Upper lobe of right lung (tissue), 1 donor: ENCODE results near the gene PRCD. TPM values are rescaled to one million over a fixed set of nuclear protein-coding genes. Genes with fewer than 3 reads are reported as not detected.
A peak's percentile ranks its signal among the peaks of the same experiment; 100 is the strongest.

ENCODE experiments used
- ATAC-seq: fragments of 200-7000 bp; cut with Tn5 transposase; one replicate; pipeline ENCODE4 v1.9.1; 2020; ENCODE audit warnings: mild to moderate bottlenecking, moderate library complexity
- DNase-seq: peaks from one replicate; pipeline ENCODE4 v3.0.0-alpha.2; 2020
- H3K27ac ChIP-seq: fragments of 200-600 bp; one replicate; pipeline ENCODE4 v1.8.0; 2022
- H3K27me3 ChIP-seq: fragments of 200-600 bp; one replicate; pipeline ENCODE4 v1.8.0; 2022; ENCODE audit warnings: mild to moderate bottlenecking
- H3K36me3 ChIP-seq: fragments of 200-600 bp; one replicate; pipeline ENCODE4 v1.8.0; 2022
- H3K4me1 ChIP-seq: fragments of 200-600 bp; one replicate; pipeline ENCODE4 v1.8.0; 2022
- H3K4me3 ChIP-seq: fragments of 200-600 bp; one replicate; pipeline ENCODE4 v1.8.0; 2022; ENCODE audit warnings: mild to moderate bottlenecking
- H3K9me3 ChIP-seq: fragments of 200-600 bp; one replicate; pipeline ENCODE4 v1.8.0; 2022
- CTCF ChIP-seq: fragments of 200-600 bp; IDR thresholded peaks from one replicate; pipeline ENCODE4 v1.8.0; 2022; ENCODE audit warnings: antibody characterized with exemption
- intact Hi-C: fragments of 100-400 bp; cut with DNase I; formaldehyde crosslinking; loops from one replicate; pipeline ENCODE4 v1.11.0; 2022
- total RNA-seq: library from RNA; stranded (reverse); fragmentation: NEBNext Ultra II Directional; extraction: Animal tissue kit (Norgen Biotek cat#: 25700); gene quantifications from one replicate; pipeline ENCODE4 v1.2.1, GENCODE V29; 2021
- donor health status: DM: no; HTN: yes; CAD: no; lungs with severe emphysema.

Gene PRCD
- total RNA-seq, 1 donor from 2014 or later = 7.7 TPM

DNA sequence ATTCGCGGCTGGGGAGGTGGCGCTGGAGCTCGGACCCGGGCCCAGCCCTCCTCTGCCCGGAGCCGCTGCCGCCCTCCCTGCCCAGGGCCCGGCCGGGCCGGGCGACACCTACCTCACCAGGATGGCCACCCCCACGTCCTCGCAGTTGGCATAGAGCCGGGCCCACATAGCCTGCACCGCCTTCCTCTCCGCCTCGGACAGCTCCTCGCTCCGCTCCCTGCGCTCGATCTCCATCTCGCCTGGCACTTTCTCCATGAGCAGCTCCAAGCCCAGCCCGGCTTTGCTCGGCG lies 2.6 kb upstream of the PRCD start:
- H3K36me3 ChIP-seq = no peaks in the 10 kb centered on the region
- H3K27ac ChIP-seq = peak overlapping the region; percentile 51
- DNase-seq (peak; percentile 77), ATAC-seq (peak; percentile 28)
- intact Hi-C loops = no loop called here
- H3K4me1 ChIP-seq = peaks cover 31% of the 10 kb centered on the region
- no peaks in the 10 kb centered on the region for H3K9me3 ChIP-seq
- H3K27me3 ChIP-seq = peaks cover 4% of the 10 kb centered on the region
- peak overlapping the region; percentile 53 for H3K4me3 ChIP-seq
- TF ChIP-seq CTCF = no peak

DNA sequence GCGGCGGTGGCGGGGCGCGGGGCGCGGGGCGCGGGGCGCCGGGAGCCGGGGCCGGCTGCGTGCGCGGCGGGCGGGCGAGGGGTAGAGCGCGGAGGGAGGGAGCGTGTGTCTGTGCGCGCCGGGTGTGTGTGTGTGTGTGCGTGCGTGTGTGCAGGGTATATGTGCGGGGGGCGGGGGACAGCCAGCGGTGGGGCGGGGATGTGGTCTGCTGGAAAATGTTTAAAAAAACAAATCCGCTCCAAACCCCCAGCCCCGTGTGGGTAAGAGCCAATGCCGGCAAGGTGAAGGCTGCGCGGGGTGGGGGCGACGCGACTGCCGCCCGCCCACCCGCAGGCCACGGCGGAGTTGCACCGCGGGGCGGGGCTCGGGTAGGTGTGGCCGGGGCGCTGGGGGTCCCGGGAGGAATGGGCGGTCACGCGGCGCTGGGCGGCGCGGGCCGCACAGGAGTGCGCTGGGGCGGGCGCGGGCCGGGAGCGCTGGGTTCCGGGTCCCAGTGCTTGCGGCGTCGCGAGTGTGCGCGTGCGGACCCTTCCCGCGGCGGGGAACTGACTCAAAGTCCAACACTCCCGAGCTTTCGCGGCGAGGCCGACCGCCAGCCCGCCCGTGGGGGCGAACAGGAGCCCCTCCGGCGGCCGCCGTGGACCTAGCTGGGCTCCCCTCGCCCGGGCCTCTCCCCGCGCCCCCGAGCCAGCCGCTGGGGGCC lies 2.1 kb upstream of the PRCD start, which contains the start of gene CYGB:
Gene CYGB (minus strand): TSS at position 132 of the 703 bp plus-strand sequence. CDS start 167 bp downstream, outside the sequence.
- no peak for TF ChIP-seq CTCF
- Histone ChIP-seq H3K4me3 (peak within 1 kb of the TSS; percentile 53), H3K36me3 (no peaks in the 10 kb centered on the region), H3K27me3 (peaks cover 4% of the 10 kb centered on the region), H3K9me3 (no peaks in the 10 kb centered on the region), H3K4me1 (peaks cover 31% of the 10 kb centered on the region), H3K27ac (peak within 1 kb of the TSS; percentile 51)
- intact Hi-C loops = no loop called here
- peak; percentile 35 for ATAC-seq
- DNase-seq = peak; percentile 75

- H3K27ac ChIP-seq = peak overlapping the region; percentile 49
- H3K4me1 ChIP-seq = peaks cover 32% of the 10 kb centered on the region
- H3K9me3 ChIP-seq = no peaks in the 10 kb centered on the region
- intact Hi-C loops = no loop called here
- peak overlapping the region; percentile 53 for H3K4me3 ChIP-seq
- no peak for TF ChIP-seq CTCF
- DNase-seq = peak; percentile 68
- H3K36me3 ChIP-seq = no peaks in the 10 kb centered on the region
- no peak for ATAC-seq
- H3K27me3 ChIP-seq = peaks cover 4% of the 10 kb centered on the region
Measured at GRCh38 chr17:76538281-76538931, 1.4 kb upstream of the PRCD start.

GRCh38 chr17:76538941-76539570 lies 788 bp upstream of the PRCD start:
- no peak for TF ChIP-seq CTCF
- ATAC-seq = no peak
- DNase-seq = no peak
- intact Hi-C loops = no loop called here
- Histone ChIP-seq H3K4me3 (peak overlapping the region; percentile 53), H3K9me3 (no peaks in the 10 kb centered on the region), H3K4me1 (peaks cover 39% of the 10 kb centered on the region), H3K27ac (peak overlapping the region; percentile 49), H3K27me3 (peaks cover 4% of the 10 kb centered on the region), H3K36me3 (no peaks in the 10 kb centered on the region)

DNA sequence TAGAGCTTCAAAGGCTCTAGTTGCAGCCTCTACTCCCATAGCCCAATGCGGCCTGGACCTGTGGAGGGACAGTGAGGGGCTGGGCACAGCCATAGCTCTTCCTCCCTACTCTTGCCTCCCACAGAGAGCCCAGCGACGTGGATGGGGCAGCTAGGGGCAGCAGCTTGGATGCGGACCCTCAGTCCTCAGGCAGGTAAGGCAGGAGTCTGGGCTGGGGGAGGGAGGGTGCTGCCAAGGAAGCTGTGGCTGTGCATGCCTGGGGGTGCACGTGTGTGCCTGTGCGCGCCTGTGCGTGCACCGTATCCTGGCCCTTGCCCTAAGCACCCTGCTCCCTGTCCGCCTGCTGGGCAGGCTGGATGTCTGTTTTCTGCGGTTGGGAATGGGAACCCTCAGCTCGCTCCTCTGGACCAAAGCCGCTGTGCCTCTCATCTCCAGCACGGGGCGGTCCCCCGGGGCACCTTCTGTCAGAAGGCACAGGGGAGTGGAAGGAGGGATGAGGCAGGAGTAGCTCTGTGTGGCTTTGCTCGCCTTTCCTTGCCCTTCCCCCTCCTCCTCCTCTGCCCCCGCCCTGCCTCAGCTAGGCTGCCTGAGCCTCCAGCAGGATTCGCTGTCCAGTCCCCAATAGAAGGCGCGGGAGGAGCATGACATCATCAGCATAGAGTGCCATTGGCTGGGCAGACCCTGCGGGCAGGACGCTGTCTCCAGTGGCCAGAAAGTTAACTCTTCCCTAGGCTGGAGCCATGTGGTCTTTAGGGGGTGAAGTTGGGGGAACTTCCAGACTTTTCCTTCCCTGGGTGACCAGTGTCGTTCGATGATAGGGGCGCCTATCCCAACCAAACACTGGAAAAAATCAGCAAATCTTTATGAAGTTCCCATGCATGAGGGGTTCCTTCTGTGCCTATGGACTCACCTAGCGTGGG lies 797 bp downstream of the PRCD start:
- intact Hi-C loops = no loop called here

More for the DNA sequence above, 797 bp downstream of the PRCD start:
- peak; percentile 95 for ATAC-seq
- DNase-seq = peak; percentile 92
- no peaks in the 10 kb centered on the region for H3K36me3 ChIP-seq
- TF ChIP-seq CTCF = peak; percentile 26
- peak overlapping the region; percentile 43 for H3K4me3 ChIP-seq
- H3K27me3 ChIP-seq = peaks cover 4% of the 10 kb centered on the region
- H3K9me3 ChIP-seq = no peaks in the 10 kb centered on the region
- peaks cover 49% of the 10 kb centered on the region for H3K4me1 ChIP-seq
- peak overlapping the region; percentile 36 for H3K27ac ChIP-seq
